IMR-90 (cell line): Measurements from ENCODE around the gene RELN. TPM values are rescaled to one million over a fixed set of nuclear protein-coding genes. Genes with fewer than 3 reads are reported as not detected.

Source experiments
- ATAC-seq: fragments of 200-7000 bp; cut with Tn5 transposase; 2 replicates; pipeline ENCODE4 v1.9.1; 2020; ENCODE audit warnings: low read depth, mild to moderate bottlenecking, moderate library complexity
- BruUV-seq: library from RNA; stranded (reverse); fragments of 400-500 nt; replicated peaks from 2 replicates; lab custom pipeline; 2021; lab: Mats Ljungman, UMichigan
- CTCF ChIA-PET: fragments of 300-600 bp; formaldehyde crosslinking; extraction: SDS; loops from one replicate; lab custom pipeline; 2021; ENCODE audit warnings: antibody characterized with exemption; lab: Yijun Ruan, JAX
- POLR2A ChIA-PET: fragments of 300-600 bp; sonication (Branson Sonifier 250); formaldehyde crosslinking; loops from one replicate; lab custom pipeline; 2022; ENCODE audit warnings: antibody characterized with exemption; ENCODE audit not compliant: unreplicated experiment; lab: Charles Lee
- DNase-seq: peaks from one replicate; pipeline ENCODE4 v3.0.0; 2013
- H2AFZ ChIP-seq: replicated peaks from 2 replicates; pipeline ENCODE3; 2013; ENCODE audit warnings: low read length, mild to moderate bottlenecking; ENCODE audit not compliant: poor library complexity
- H2AK5ac ChIP-seq: 2 replicates; pipeline ENCODE4 v1.6.1; 2013; ENCODE audit warnings: low read depth, low read length, inconsistent platforms
- H2AK9ac ChIP-seq: replicated peaks from 2 replicates; pipeline ENCODE3; 2013; ENCODE audit warnings: mild to moderate bottlenecking, low read depth, low read length, moderate library complexity; ENCODE audit not compliant: poor library complexity
- H2BK120ac ChIP-seq: 2 replicates; pipeline ENCODE4 v1.6.1; 2013; ENCODE audit warnings: low read depth, low read length, inconsistent platforms
- H2BK15ac ChIP-seq: 3 replicates; pipeline ENCODE4 v1.6.1; 2013; ENCODE audit warnings: low read depth, low read length, inconsistent platforms
- H2BK20ac ChIP-seq: 2 replicates; pipeline ENCODE4 v1.6.1; 2013; ENCODE audit warnings: low read depth, mild to moderate bottlenecking, inconsistent platforms, low read length, moderate library complexity
- H2BK5ac ChIP-seq: 2 replicates; pipeline ENCODE4 v1.6.1; 2013; ENCODE audit warnings: mild to moderate bottlenecking, low read depth, low read length, inconsistent platforms; ENCODE audit not compliant: poor library complexity, severe bottlenecking
- H3K14ac ChIP-seq: replicated peaks from 2 replicates; pipeline ENCODE4 v1.6.1; 2013; ENCODE audit warnings: low read depth, low read length, inconsistent platforms
- H3K18ac ChIP-seq: 2 replicates; pipeline ENCODE4 v1.6.1; 2013; ENCODE audit warnings: low read depth, low read length, control low read depth
- H3K23ac ChIP-seq: 2 replicates; pipeline ENCODE4 v1.6.1; 2013; ENCODE audit warnings: low read depth, low read length, inconsistent platforms
- H3K27ac ChIP-seq: 2 replicates; pipeline ENCODE4 v1.5.1; 2013; ENCODE audit warnings: mild to moderate bottlenecking, control low read depth, low read length; ENCODE audit not compliant: insufficient read depth
- H3K27me3 ChIP-seq: 2 replicates; pipeline ENCODE4 v1.6.1; 2013; ENCODE audit warnings: low read length; ENCODE audit not compliant: control insufficient read depth, insufficient read depth
- H3K36me3 ChIP-seq: 2 replicates; pipeline ENCODE4 v1.6.1; 2013; ENCODE audit warnings: low read length, mixed read lengths; ENCODE audit not compliant: control insufficient read depth, insufficient read depth
- H3K4ac ChIP-seq: 2 replicates; pipeline ENCODE4 v1.6.1; 2013; ENCODE audit warnings: low read depth, low read length, inconsistent platforms
- H3K4me1 ChIP-seq: 2 replicates; pipeline ENCODE4 v1.6.1; 2013; ENCODE audit warnings: low read length, mixed read lengths; ENCODE audit not compliant: control insufficient read depth, insufficient read depth
- H3K4me2 ChIP-seq: 2 replicates; pipeline ENCODE4 v1.6.1; 2013; ENCODE audit warnings: low read depth, mild to moderate bottlenecking, control low read depth, low read length, moderate library complexity
- H3K4me3 ChIP-seq: 2 replicates; pipeline ENCODE4 v1.5.1; 2013; ENCODE audit warnings: low read depth, mild to moderate bottlenecking, control low read depth, low read length, moderate library complexity; ENCODE audit not compliant: insufficient read depth
- H3K56ac ChIP-seq: 2 replicates; pipeline ENCODE4 v1.6.1; 2013; ENCODE audit warnings: low read length, inconsistent platforms; ENCODE audit not compliant: insufficient read depth; ENCODE audit errors: extremely low read depth
- H3K79me1 ChIP-seq, 2 experiments: 2 replicates each; pipeline ENCODE4 v1.6.1; 2013; ENCODE audit warnings: low read length in 2 of 2, inconsistent platforms in 1 of 2, low read depth in 1 of 2
- H3K9ac ChIP-seq: 2 replicates; pipeline ENCODE4 v1.6.1; 2013; ENCODE audit warnings: low read depth, low read length, control low read depth
- H3K9me1 ChIP-seq: 2 replicates; pipeline ENCODE4 v1.6.1; 2013; ENCODE audit warnings: low read length, inconsistent platforms; ENCODE audit not compliant: insufficient read depth
- H3K9me3 ChIP-seq: 2 replicates; pipeline ENCODE4 v1.6.1; 2013; ENCODE audit warnings: low read length; ENCODE audit not compliant: control insufficient read depth, insufficient read depth
- H4K20me1 ChIP-seq: 2 replicates; pipeline ENCODE4 v1.6.1; 2013; ENCODE audit warnings: low read length, inconsistent platforms; ENCODE audit not compliant: insufficient read depth
- H4K5ac ChIP-seq: 2 replicates; pipeline ENCODE4 v1.6.1; 2013; ENCODE audit warnings: mild to moderate bottlenecking, low read depth, low read length, control low read depth
- H4K8ac ChIP-seq, 2 experiments: 2 replicates each; pipeline ENCODE4 v1.6.1; 2013; ENCODE audit warnings: low read depth in 2 of 2, low read length in 2 of 2, control low read depth in 1 of 2, inconsistent platforms in 1 of 2
- H4K91ac ChIP-seq: 2 replicates; pipeline ENCODE4 v1.6.1; 2013; ENCODE audit warnings: low read depth, low read length, inconsistent platforms; ENCODE audit not compliant: insufficient read depth
- CEBPB ChIP-seq: IDR thresholded peaks from 2 replicates; pipeline ENCODE4 v1.6.1; 2012; ENCODE audit warnings: low read depth, low read length, improper control_type of control experiment
- CHD1 ChIP-seq: IDR thresholded peaks from 2 replicates; pipeline ENCODE4 v1.6.1; 2012; ENCODE audit warnings: low read depth, low read length, improper control_type of control experiment
- FOS ChIP-seq: fragments of 150-350 bp; IDR thresholded peaks from 2 replicates; pipeline ENCODE4 v1.6.1; 2016; ENCODE audit warnings: low read depth, low read length
- MAZ ChIP-seq: IDR thresholded peaks from 2 replicates; pipeline ENCODE4 v1.6.1; 2012; ENCODE audit warnings: low read depth, mild to moderate bottlenecking, low read length, improper control_type of control experiment, moderate library complexity, borderline replicate concordance
- MXI1 ChIP-seq: IDR thresholded peaks from 2 replicates; pipeline ENCODE4 v1.6.1; 2012; ENCODE audit warnings: low read depth, mild to moderate bottlenecking, low read length, moderate library complexity, borderline replicate concordance
- RCOR1 ChIP-seq: IDR thresholded peaks from 2 replicates; pipeline ENCODE4 v1.6.1; 2012; ENCODE audit warnings: mild to moderate bottlenecking, low read length, improper control_type of control experiment; ENCODE audit not compliant: insufficient replicate concordance
- RFX5 ChIP-seq: IDR thresholded peaks from 2 replicates; pipeline ENCODE4 v1.8.0; 2012; ENCODE audit warnings: low read depth, mild to moderate bottlenecking, low read length, moderate library complexity
- SMC3 ChIP-seq: fragments of 150-350 bp; IDR thresholded peaks from 2 replicates; pipeline ENCODE4 v1.6.1; 2016; ENCODE audit warnings: low read depth, mild to moderate bottlenecking, antibody characterized with exemption, low read length, moderate library complexity
- WGBS, 2 experiments: methylation state at CpG; one replicate each; pipeline versions ENCODE4 v1.1.5 to v1.1.7; 2013; ENCODE audit warnings: missing lambda C conversion rate in 2 of 2; ENCODE audit not compliant: insufficient read length in 1 of 2; ENCODE audit errors: extremely low coverage in 2 of 2; 5-methylcytosine and 5-hydroxymethylcytosine counted together
- dilution Hi-C: fragments of 300-500 bp; cut with HindIII; formaldehyde crosslinking; loops from one replicate; pipeline ENCODE4 v1.14.3; 2018; ENCODE audit warnings: low sequenced_read_pairs; ENCODE audit not compliant: unreplicated experiment
- in situ Hi-C: fragments of 300-500 bp; cut with MboI; formaldehyde crosslinking; loops from 3 replicates; pipeline ENCODE4 v1.14.3; 2019; ENCODE audit warnings: low sequenced_read_pairs, inconsistent platforms, mixed read lengths
- intact Hi-C: fragments of 100-400 bp; cut with micrococcal nuclease; formaldehyde crosslinking; loops from 2 replicates; pipeline ENCODE4 v1.10.0; 2022
- polyA plus RNA-seq, 3 experiments: library from polyadenylated mRNA; depleted of rRNA; stranded (reverse); fragments of >200 nt; gene quantifications; 2 replicates each; pipeline ENCODE4 v1.2.3, GENCODE V29; 2012; ENCODE audit warnings: low replicate concordance in 1 of 3
- total RNA-seq: library from RNA; depleted of rRNA; stranded (reverse); fragments of >200 nt; gene quantifications from 2 replicates; pipeline ENCODE4 v1.2.3, GENCODE V29; 2012

Gene RELN
- total and polyA plus RNA-seq, 2 of the 4 experiments (the other 2 are of a cell fraction) = 14.7 to 23.7 TPM

DNA sequence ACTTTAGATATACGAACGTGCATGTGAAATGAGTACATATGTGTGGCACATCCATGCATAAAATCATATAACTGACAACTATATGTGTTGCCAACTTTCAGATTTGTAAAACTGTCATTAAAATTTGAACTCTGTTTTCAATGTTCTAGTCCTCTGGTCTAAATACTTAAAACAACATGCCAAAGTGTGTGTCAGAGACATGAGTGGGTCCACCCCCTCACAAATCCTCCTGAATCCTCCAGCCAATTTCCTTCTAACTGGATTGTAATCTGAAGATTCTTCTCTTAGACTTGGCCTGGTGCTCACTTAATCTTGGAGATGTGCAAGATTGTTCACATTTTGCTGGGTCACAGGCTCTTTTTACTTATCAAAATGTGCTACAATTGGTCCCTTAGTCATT, 184.1 kb downstream of the RELN start (continued):
- TF ChIP-seq MAZ (no peak), RFX5 (no peak), CEBPB (no peak)

GRCh38 chr7:103803631-103804030, 185.8 kb downstream of the RELN start:
- H3K18ac ChIP-seq = no peak overlapping the region
- H3K4ac ChIP-seq = no peak overlapping the region
- dilution Hi-C loops = no loop called here
- no peak overlapping the region for H3K27ac ChIP-seq
- H2BK20ac ChIP-seq = no peak overlapping the region
- no peaks in the 10 kb centered on the region for H3K4me1 ChIP-seq
- H2BK15ac ChIP-seq = no peak overlapping the region
- no peak for DNase-seq
- H3K9me3 ChIP-seq = no peaks in the 10 kb centered on the region
- H2AFZ ChIP-seq = no peak overlapping the region
- no peak overlapping the region for H3K23ac ChIP-seq
- ChIA-PET POLR2A (no interaction called here), CTCF (no interaction called here)
- no peaks in the 10 kb centered on the region for H3K9me1 ChIP-seq
- H3K9ac ChIP-seq = no peak overlapping the region
- H4K5ac ChIP-seq = no peak overlapping the region
- H3K36me3 ChIP-seq = no peaks in the 10 kb centered on the region
- H2AK9ac ChIP-seq = no peak overlapping the region
- no peak overlapping the region for H4K8ac ChIP-seq
- no peaks in the 10 kb centered on the region for H3K27me3 ChIP-seq
- WGBS, 2 experiments = no CpG with 5 or more reads among the region's 1 CpG
- no peak overlapping the region for H3K14ac ChIP-seq
- H2BK120ac ChIP-seq = no peak overlapping the region
- no peak for ATAC-seq
- H2BK5ac ChIP-seq = no peak overlapping the region
- no peaks in the 10 kb centered on the region for H3K79me1 ChIP-seq
- H4K20me1 ChIP-seq = no peaks in the 10 kb centered on the region
- no peak overlapping the region for H3K4me2 ChIP-seq
- no peak overlapping the region for H2AK5ac ChIP-seq
- TF ChIP-seq RFX5 (no peak), SMC3 (no peak), RCOR1 (no peak), CHD1 (no peak), FOS (no peak), MXI1 (no peak), MAZ (no peak)
- no peak overlapping the region for H4K91ac ChIP-seq
- no peak overlapping the region for H3K4me3 ChIP-seq
- no TSS peak for BruUV-seq
- no peak overlapping the region for H3K56ac ChIP-seq
- in situ Hi-C loops = no loop called here
- intact Hi-C loops = loop anchor here (10.0 kb wide), 1 partner anchor 179 kb away; no protein-coding TSS in a partner anchor
